GM19463 (cell line): ENCODE results near the gene RPAIN.
"Not testable (repeated sequence)": the region's sequence is repeated elsewhere in the genome, so short reads cannot be mapped to it uniquely, and the experiment has no call there.

Source experiments
- ATAC-seq: cut with Tn5 transposase; IDR thresholded peaks from one replicate; pipeline ENCODE4 v1.9.1; 2021; ENCODE audit warnings: mild to moderate bottlenecking, moderate library complexity; ENCODE audit not compliant: unreplicated experiment

The RPAIN gene

DNA sequence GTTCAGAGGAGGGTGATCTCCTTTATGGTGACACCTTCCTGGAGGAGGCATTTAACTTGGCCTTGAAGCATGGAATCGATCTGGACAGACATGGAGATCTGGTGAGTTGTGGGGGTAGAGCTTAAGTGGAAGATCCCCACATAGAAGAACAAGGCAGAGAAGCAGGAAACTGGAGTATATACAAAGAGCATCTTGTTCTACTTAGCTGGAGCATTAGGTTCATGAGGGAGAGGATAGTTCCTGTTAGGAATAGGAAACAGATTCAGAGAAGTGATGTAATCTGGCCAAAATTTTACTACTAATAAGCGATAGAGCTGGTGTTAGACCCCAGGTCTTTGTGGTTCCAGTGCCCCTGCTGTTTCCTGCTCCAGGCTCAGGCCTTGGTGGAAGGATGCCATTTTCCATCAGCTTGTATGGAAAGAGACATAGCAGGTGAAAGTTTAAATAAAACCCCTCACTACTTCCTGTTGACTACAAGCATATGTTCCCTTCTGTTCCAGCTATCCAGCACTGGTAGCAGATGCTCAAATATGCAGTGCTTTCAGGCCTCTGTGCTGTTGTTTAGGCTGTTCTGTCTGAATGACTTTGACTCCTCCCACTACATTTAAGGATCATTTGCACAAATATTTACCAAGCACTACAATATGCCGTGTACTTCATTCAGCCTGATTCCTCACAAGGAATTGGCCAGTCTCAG lies 9.4 kb downstream of the RPAIN start:
- no peak for ATAC-seq

DNA sequence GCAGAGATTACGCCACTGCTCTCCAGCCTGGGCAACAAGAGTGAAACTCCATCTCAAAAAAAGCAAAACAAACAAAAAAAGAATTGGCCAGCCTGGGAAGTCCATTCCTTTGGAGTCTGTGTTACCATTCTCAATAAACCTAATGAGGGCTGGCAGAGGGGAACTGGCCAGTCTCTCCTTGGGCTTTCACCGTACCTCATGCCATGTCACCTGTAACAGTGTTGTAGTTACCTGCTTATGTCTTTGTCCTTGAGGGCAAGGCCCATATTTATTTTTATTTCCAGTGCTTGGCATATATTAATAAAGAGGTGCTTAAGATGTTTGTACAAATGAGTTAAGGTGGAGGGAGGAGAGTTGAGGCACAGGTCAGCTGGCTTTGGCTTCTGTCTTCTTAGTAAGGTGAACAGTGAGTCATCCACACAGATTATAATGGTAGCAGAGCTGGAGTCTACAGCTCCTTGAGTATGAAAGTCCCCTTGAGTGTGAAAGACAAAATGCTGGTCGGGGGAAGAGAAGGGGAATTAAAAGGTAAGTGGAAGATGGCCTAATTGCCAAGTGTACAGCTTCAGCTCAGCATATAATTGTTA lies 10.5 kb downstream of the RPAIN start:
- no peak for ATAC-seq

DNA sequence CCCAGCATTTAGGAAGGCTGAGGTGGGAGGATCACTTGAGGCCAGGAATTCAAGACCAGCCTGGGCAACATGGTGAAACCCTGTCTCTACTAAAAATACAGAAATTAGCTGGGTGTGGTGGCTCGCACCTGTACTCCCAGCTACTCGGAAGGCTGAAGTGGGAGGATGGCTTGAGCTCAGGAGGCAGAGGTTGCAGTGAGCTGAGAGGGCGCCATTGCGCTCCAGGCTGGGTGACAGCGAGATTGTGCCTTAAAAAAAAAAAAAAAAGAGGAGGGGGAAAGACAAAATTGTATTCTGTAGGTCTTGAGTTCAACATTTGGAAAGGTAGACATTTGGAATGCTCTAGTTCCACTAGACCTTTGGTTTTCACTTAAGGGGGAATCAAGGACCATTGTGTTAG lies 11.3 kb downstream of the RPAIN start:
- ATAC-seq: not testable (repeated sequence)

DNA sequence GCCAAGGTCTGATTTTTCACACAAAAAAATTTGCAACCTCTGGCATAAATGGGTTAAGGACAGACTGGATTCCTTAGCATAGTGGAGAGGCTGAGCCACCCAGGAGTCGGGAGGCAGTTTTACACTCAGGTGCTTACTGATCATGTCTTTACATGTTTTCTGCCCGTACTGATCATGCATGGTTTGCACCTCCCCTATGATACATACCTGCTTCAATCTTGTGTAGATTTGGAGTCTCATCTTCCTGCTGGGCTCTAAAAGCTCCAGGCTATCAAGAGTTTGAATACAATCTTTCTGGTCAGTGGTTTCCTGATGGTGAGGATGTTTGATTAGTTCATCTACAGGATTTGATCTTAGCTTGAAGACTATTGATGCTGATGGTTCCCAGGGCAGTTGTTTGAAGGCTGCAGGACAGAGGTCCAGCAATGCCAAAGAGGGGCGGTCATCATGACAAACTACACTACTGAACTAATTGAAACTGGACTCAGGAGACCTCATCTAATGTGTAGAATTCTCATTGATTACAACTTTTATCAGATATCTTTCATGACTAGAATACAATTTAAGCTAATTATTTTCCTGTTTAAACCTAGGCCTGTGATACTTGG lies 12.1 kb downstream of the RPAIN start:
- ATAC-seq: no peak

DNA sequence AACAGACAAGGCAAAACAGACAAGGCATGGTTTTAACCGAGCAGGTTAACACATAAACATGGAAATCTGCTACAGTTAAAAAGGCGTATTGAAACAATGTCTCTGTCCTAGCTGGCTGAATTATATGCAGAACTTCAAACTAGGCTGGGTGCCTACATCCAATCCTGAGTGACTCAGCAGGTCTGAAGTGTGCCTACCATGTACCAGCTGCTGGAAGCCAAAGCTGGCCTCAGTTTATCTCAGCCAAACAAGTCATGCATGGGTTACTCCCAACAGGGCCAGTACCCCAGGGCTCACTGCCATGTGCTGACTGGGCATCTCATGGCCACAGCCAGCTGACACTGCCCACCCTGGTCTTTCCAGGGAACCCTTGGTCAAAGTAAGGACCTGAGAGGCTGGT lies 15.0 kb downstream of the RPAIN start:
- ATAC-seq: no peak

DNA sequence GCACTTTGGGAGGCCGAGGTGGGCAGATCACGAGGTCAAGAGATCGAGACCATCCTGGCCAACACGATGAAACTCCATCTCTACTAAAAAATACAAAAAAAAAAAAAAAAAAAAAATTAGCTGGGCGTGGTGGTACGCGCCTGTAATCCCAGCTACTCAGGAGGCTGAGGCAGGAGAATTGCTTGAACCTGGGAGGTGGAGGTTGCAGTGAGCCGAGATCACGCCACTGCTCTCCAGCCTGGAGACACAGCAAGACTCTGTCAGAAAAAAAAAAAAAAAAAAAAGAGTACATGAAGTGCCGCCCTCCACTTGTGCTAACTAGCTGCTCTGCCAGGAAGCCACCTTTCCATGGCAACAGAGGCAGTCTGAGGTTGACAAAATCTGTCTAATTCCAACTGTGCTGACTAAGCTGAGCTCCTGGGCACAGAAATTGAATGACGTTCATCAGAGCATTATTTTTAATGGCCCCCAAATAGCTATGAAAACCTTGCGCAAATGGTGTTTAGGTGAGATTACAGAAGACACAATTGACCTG lies 15.9 kb downstream of the RPAIN start:
- ATAC-seq: not testable (repeated sequence)

DNA sequence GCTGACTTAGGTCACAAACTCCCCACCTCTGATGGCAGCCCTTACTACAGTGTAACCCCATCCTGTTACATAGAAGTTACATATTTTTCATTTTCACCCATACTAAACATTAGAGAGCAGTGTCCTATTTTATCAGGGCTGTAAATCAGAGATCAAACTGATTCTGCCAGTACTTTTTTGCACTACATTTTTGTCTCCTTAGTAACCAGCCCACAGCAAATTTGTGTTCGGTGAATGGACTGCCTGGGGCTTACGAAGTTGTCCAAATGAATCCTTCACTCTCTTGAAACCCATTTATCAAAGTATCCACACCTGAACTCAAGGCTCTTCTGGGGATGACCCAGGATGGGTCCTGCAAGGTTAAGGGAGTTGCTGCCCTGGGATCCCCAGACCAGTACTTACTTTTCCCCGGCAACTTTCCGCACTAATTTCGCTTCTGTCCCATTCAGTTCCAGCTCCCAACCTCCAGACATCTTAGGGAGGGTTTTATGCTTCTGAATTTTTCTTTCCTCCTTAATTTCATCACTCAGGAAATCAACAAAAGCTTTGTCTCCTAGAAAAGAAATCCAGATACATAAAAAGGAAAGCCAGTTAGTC lies 17.8 kb downstream of the RPAIN start:
- ATAC-seq: no peak

DNA sequence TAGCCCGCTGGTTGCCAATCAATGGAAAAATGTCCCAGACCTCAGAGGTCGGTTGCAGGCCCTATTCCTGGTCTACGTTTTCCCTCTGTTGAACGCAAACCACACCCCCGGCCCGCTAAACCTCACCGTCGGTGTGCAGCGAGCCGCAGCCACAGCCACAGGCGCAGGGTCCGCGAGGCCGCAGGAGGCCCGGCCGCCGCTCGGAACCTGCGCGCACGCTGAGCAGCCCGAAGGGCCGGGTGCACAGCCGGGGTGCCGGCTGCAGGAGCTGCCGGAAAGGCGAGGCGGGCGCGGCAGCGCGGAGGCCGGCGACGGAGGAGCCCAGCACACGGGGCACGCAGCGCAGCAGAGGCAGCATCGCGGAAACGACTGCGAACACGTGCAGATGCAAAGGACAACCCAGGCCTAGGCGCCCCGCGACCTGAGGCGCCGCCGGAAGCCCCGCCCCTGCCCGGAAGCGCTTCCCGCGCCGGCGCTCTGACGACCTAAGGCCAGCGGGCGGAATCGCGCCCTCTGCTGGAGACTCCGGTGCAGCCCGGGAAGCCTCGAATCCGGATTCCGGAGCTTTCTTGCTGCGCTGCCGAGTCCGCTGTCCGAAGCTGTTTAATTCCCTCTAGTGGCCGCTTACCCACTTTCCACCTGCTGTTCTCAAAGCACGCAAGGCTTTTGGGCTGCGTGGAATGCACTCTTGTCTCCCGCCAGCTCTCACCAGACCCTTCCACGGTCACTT lies 18.9 kb downstream of the RPAIN start, which contains the start of gene C1QBP:
C1QBP (minus strand) TSS at position 440 of the 730 bp plus-strand sequence; CDS start at position 358, 82 bp downstream.
- ATAC-seq: peak; percentile 90

DNA sequence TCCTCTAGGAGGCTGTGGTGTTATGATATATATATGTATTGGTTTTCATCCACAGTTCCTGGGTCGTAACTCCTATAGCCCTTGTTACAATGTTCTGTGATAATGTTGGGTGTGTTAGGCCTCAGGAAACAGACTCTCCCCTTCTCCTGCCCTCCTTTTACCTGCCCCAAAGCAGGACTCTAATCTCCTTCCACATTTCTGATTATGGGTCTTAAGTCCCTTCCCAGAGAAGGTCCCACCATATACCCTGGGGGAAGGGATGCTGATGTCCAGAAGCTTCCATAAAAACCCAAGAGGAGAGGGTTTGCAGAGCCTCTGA lies 19.4 kb downstream of the RPAIN start:
- ATAC-seq: no peak

DNA sequence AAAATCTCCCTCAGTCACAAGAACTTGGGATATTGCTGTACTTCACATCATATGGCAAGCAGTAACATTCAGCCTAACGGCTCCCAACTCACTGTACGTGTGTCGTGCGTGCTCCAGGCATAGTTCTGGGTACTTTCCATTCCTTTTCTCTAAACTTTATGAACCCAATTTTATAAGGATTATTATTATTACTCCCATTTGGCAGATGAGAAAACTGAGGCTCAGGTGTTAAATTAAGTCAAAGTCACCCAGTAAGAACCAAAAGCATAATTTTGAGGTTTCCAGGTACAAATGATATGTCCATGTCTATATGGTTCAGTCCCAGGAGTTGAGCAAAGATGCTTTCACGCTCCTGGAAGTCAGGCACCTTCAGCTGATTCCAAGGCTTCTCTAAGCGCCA lies 23.7 kb downstream of the RPAIN start:
- ATAC-seq: no peak

DNA sequence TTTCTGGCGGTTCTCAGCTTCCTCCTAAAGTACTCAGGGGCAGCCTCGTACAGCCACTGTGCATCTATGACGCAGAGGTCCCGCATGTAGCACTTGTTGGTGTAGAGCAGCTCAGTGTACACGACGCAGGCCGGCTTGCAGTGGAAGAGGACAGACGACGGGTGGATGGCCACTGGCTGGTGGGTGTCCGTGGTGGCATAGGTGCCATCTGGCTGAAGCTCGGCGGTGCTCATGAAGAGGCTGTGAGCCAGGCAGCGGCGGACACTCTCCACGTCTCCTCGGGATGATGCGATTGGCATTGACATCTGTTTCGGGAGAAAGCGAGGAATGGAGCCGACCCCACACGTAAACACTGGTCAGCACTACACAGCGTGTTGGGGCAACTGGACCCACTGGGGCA lies 24.2 kb downstream of the RPAIN start:
- no peak for ATAC-seq

DNA sequence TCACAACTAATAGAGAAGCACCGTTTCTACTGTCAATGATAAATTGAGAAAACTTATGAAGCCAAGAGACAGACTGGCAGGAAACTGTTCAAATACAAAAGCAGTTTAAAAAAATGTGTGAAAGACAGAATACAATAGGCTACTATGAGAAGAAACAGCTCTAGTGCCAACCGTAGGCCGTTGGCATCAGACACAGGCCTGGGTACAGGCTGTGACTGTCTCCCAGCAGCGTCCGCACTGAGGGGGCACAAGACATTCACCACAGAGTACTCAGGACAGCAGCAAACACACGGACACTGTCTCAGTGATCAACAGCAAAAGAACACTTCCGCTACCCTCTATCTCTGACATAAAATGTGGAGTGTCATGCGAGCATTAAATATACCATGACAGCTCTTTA lies 26.8 kb downstream of the RPAIN start:
- no peak for ATAC-seq

DNA sequence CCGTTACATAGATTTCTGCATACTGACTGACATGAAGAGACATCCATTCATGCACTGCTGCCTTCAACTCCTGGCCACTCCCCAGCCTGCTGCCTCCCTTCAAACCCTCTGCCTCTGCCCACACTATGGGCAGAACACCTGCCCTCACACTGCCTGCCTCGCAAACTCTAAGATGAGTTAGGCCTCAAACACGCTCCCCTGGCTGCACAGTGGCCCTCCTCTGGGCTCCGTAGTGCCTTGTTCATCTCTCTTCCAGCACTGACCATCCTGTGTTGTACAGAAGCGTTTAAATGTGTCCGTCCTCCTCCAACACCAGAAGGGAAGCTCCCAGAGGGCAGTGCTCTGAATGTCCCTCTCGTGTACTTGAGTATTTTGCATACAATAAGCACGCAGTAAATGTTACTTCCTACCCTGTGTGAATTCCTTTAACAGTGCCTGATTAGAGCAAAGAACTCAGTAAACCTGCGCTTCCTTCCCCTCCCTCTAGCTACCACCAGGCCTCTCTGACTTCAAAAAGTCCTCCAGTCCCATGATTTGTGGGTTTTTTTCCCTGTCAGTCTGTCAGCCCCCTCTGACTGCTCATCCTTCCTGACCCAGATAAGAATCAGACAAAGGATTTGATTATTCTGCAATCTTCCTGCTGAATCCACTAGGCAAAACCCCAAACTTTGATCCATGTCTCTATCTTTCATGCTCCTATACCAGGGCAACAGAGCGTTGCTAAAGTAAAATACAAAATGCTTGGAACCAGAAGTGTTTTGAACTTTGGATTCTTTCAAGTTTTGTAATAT lies 44.9 kb downstream of the RPAIN start:
- ATAC-seq: no peak

DNA sequence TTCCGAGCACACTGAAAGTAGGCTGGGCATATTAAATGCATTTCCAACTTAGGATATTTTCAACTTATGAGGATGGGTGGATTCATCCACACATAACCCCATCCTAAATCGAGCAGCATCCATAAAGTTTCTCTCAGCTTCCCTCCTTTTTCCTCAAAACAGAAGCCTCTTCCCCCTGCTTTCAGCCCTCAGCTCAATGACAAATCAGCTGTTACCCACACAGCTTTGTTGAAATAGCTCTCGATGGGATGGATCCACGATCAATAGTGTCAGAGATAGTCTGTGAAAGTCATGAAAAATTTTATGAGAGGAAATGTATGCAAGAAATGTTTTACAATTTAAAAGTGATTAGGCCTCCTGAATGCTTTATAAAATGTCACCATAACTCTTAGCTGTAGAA lies 46.3 kb downstream of the RPAIN start:
- no peak for ATAC-seq

DNA sequence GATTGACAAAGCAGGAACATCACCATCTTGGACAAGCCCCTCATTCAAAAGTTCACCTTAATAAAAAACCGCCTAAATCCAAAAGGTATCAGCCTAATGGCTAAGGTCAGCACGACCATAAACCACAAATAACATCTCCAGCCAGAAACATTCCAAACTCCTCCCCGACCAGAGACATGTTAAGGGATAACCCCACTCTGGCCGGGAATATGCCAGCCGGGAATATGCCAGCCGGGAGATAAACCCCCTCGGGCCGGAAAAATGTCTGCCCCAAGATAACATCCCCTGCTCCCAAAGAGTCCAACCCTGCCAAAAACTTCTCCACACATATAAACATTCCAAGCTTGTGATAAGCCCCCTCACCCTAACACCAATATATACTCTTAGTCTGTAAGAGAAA lies 47.4 kb downstream of the RPAIN start:
- no peak for ATAC-seq

DNA sequence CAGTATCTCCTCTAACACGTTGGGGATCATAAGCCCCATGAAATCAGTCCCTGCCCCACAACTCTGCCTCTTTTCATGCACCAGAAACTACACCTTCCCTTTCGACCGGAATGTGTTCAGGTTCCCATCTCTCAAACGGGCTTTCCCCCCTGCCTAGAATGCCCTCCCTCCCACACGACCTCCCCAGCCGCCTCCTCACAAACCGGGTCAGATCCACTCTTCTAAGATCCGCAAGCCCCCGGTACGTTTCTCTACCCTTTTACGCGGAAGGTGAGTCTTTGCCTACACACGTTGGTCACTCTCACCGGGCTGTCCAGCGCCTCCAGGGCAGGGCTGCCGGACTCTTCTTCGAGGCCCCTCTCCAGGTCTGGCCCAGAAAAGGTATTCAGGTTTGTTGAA lies 48.1 kb downstream of the RPAIN start:
- ATAC-seq: no peak

DNA sequence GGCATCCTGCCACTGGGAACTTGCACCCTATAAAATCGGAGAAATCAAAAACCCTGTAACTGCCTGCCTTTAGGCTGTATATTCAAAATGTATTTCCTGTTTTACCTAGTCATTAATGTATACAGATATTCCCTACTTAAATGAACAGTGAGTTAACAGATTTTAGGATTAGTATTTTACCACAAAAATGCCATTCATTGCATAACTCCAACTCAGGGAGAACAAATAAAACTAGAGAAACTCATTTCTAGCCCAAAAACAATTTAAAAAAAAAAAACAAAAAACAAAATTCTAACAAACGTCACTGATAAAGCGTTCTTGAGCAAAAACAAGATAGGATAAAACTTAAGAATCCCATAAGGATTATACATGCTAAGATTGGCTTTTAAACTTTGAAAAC lies 52.5 kb downstream of the RPAIN start:
- ATAC-seq: no peak

DNA sequence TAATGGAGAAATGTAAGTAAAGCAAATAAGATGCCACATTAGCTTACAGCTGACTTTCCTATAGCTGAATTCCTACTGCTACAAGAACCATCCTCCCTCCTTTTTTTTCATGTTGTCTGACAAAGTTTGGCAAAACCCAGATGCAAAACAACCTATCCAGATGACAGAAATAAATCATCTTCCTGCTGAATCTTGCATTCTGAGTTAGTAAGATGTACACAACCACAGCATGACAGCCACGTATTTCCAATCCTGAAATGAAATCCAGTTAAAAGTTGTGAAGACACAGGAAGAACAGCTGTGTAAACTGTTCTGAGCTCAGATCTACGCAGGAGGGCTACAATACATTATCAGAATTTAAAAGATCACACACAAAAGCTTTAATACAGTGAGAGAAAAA lies 53.9 kb downstream of the RPAIN start:
- ATAC-seq: no peak

DNA sequence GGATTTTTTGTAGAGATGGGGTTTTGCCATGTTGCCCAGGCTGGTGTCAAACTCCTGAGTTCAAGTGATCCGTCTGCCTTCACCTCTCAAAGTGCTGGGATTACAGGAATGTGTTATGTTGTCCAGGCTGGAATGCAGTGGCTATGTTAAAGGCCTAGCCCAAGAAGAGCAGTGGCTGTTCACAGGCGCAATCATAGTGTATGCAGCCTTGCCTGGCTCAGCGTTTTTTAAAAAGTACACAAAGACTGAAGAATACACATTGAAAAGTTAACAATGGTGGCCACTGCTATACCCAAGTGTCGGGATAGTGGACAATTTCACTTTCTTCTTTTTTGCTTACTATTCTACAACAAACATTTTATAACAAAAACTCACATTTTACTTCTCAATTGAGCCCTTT lies 59.0 kb downstream of the RPAIN start:
- ATAC-seq: no peak

DNA sequence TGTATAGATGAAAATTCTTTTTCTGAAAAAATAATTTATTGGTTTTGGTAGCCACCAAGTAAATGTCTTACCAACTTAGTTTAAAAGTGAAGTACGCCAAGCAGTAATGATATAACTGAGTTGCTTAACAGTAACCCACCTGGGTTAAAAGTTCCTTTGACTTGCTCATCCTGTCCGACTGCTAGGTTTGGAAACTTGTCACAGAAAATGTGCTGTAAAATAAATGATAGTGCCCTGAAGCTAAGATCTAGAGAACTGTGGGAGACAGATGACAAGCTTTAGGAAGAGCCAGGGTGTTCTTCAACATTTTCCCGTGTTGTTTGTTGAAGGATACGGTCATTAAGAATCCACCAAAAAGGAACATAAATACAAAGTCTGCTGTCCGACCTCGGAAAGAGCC lies 61.0 kb downstream of the RPAIN start:
- no peak for ATAC-seq

DNA sequence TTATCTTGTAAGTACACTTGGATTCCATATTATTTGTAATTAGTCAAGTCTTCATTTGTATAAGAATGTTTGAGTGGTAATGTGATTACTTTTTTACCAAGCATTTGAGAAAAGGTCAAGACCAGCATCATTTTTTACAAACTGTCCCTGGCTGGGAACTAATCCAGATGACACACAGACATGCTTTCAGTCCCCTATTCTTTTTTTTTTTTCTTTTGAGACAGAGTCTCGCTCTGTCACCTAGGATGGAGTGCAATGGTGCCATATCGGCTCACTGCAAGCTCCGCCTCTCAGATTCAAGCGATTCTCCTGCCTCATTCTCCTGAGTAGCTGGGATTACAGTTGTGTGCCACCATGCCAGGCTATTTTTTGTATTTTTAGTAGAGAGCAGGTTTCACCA lies 61.5 kb downstream of the RPAIN start:
- no peak for ATAC-seq
